GM19372 (cell line): Measurements from ENCODE around the gene CHGA.

Experiments used
- ATAC-seq: cut with Tn5 transposase; IDR thresholded peaks from one replicate; pipeline ENCODE4 v1.9.1; 2021; ENCODE audit warnings: mild to moderate bottlenecking, low read depth, moderate library complexity; ENCODE audit not compliant: unreplicated experiment

CHGA gene

GRCh38 chr14:92973798-92974372 lies 50.9 kb downstream of the CHGA start:
- ATAC-seq, result no peak

- ATAC-seq, result no peak
Observed at GRCh38 chr14:92974541-92975345, 51.8 kb downstream of the CHGA start.

- ATAC-seq, result no peak
Observed at GRCh38 chr14:92976268-92976667, 53.3 kb downstream of the CHGA start.

- ATAC-seq, result no peak
Observed at GRCh38 chr14:92978229-92979021, 55.5 kb downstream of the CHGA start.

GRCh38 chr14:92980866-92981265 lies 57.9 kb downstream of the CHGA start:
- no peak for ATAC-seq

- no peak for ATAC-seq
Observed at GRCh38 chr14:92981726-92982125, 58.8 kb downstream of the CHGA start.

GRCh38 chr14:92982956-92983355 lies 60.0 kb downstream of the CHGA start:
- no peak for ATAC-seq

GRCh38 chr14:92984082-92984788 lies 61.3 kb downstream of the CHGA start:
- ATAC-seq, result no peak
